ENCODE data around the gene RAB42. TPM values are rescaled to one million over a fixed set of nuclear protein-coding genes. Genes with fewer than 3 reads are reported as not detected.
"Not testable (repeated sequence)": the region's sequence is repeated elsewhere in the genome, so short reads cannot be mapped to it uniquely, and the experiment has no call there.

The RAB42 gene
- total and polyA plus RNA-seq, 3 experiments from 2014 or later: 0.35 to 0.47 TPM; not detected in 1

DNA sequence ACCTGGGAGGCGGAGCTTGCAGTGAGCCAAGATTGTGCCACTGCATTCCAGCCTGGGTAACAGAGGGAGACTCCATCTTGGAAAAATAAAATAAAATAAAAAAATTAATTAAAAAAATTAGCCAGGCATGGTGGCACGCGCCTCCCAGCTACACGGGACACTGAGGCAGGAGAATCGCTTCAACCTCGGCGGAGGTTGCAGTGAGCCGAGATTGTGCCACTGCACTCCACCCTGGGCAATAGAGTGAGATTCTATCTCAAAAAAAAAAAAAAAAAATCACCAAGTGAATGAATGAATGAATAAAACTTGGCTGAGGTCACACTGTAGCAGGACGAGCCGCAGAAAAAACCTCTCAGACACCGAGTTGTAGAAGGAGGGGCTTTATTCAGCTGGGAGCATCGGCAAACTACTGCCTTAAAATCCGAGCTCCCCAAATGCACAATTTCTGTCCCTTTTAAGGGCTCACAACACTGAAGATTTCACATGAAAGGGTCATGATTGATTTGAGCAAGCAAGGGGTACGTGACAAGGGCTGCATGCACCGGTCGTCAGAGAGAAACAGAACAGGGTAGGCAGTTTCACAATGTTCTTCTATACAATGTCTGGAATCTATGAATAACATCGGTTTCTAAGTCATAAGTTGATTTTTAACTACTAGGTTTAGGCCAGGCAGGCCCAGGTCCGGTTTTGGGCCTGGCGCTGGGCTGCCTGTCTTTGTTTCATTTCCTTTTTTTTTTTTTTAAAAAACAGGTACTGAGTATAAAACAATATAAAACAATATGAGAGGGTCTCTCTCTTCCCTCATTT is 5.3 kb upstream of the RAB42 start:
- CTCF ChIA-PET; POLR2A ChIA-PET; H3K4me3 ChIP-seq (ENCODE audit: low read length); H3K27ac Mint-ChIP-seq; H3K36me3 ChIP-seq (ENCODE audit: insufficient read depth, low read length); H3K27ac ChIP-seq (ENCODE audit: low read depth, low read length); H3K27me3 Mint-ChIP-seq; H3K4me3 Mint-ChIP-seq; H3K9me3 ChIP-seq (ENCODE audit: low read length); DNase-seq; H3K36me3 Mint-ChIP-seq; H3K27me3 ChIP-seq (ENCODE audit: insufficient read depth, low read length, poor library complexity, severe bottlenecking); H3K9me3 Mint-ChIP-seq; H3K4me1 ChIP-seq (ENCODE audit: insufficient read depth, low read length): not testable (repeated sequence)
- H3K4me1 Mint-ChIP-seq: peaks cover 9 to 14% (median 13%) of the 10 kb centered on the region in 3 donors

DNA sequence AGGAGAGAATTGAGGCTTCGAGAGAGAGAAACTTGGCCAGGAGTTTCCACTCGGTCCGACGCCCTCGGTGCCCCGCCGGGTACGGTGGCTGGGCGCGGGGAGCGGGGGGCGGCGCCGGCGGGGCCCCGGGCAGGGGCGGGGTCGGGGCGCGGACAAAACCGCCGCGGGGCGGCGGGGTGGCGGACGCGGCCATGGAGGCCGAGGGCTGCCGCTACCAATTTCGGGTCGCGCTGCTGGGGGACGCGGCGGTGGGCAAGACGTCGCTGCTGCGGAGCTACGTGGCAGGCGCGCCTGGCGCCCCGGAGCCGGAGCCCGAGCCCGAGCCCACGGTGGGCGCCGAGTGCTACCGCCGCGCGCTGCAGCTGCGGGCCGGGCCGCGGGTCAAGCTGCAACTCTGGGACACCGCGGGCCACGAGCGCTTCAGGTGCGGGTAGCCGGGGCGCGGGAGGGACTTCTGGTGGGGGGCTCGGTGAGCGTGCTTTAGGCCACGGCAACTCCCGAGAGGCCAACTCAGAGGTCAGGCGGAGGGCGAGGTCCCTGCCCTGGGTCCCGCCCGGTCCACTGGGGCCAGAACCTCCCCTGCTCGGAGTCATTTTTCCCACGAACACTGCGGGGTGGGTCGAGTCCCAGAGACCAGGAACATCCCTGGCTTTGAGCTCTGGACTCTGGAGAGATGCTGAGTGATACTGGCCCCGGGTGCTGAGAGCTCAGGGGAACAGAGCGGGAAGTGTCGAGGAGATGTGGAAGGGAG is 431 bp downstream of the RAB42 start:
- CTCF ChIA-PET: no interaction called here
- peaks cover 0 to 11% (median 5%) of the 10 kb centered on the region in 3 donors for H3K4me1 Mint-ChIP-seq
- H3K27ac ChIP-seq (ENCODE audit: low read depth, low read length): no peak overlapping the region

GRCh38 chr1:28593988-28594356 is 1.9 kb downstream of the RAB42 start:
- H3K27me3 ChIP-seq (ENCODE audit: insufficient read depth, low read length, poor library complexity, severe bottlenecking); H3K9me3 Mint-ChIP-seq; H3K4me3 ChIP-seq (ENCODE audit: low read length); H3K36me3 Mint-ChIP-seq; H3K27me3 Mint-ChIP-seq; H3K27ac Mint-ChIP-seq; CTCF ChIA-PET; POLR2A ChIA-PET; H3K36me3 ChIP-seq (ENCODE audit: insufficient read depth, low read length); H3K9me3 ChIP-seq (ENCODE audit: low read length); H3K4me1 ChIP-seq (ENCODE audit: insufficient read depth, low read length); H3K27ac ChIP-seq (ENCODE audit: low read depth, low read length); DNase-seq: not testable (repeated sequence)
- H3K4me1 Mint-ChIP-seq: peaks cover 0 to 11% (median 5%) of the 10 kb centered on the region in 3 donors
- peak overlapping the region in 1 of 7 donors; percentile 26 for H3K4me3 Mint-ChIP-seq

More for the DNA sequence above, 431 bp downstream of the RAB42 start:
- no peaks in the 10 kb centered on the region for H3K9me3 ChIP-seq (ENCODE audit: low read length)
- peak overlapping the region; percentile 61 to 91 (median 79) for H3K4me3 Mint-ChIP-seq
- H3K27ac Mint-ChIP-seq: peak overlapping the region in 2 of 8 donors; percentile 29 to 34
- H3K4me1 ChIP-seq (ENCODE audit: insufficient read depth, low read length): no peaks in the 10 kb centered on the region
- DNase-seq: peak in 1 of 5 donors; percentile 14
- H3K9me3 Mint-ChIP-seq: no peaks in the 10 kb centered on the region
- no peak overlapping the region for H3K4me3 ChIP-seq (ENCODE audit: low read length)
- peaks cover 5 to 8% of the 10 kb centered on the region in 2 donors for H3K27me3 Mint-ChIP-seq
- peaks cover 0 to 3% (median 0%) of the 10 kb centered on the region in 3 donors for H3K36me3 Mint-ChIP-seq
- peaks cover 4% of the 10 kb centered on the region for H3K27me3 ChIP-seq (ENCODE audit: insufficient read depth, low read length, poor library complexity, severe bottlenecking)
- H3K36me3 ChIP-seq (ENCODE audit: insufficient read depth, low read length): no peaks in the 10 kb centered on the region
- POLR2A ChIA-PET: interaction anchor here (0.5 to 1.3 kb wide), 3 partner anchors 11 to 205 kb away, joined by 3 to 4 read pairs (median 3); no protein-coding TSS in a partner anchor

GRCh38 chr1:28594686-28595411 is 2.8 kb downstream of the RAB42 start:
- POLR2A ChIA-PET; H3K27ac ChIP-seq (ENCODE audit: low read depth, low read length); CTCF ChIA-PET; H3K36me3 ChIP-seq (ENCODE audit: insufficient read depth, low read length); H3K4me1 ChIP-seq (ENCODE audit: insufficient read depth, low read length); H3K9me3 Mint-ChIP-seq; H3K9me3 ChIP-seq (ENCODE audit: low read length); H3K4me3 ChIP-seq (ENCODE audit: low read length); H3K27ac Mint-ChIP-seq; H3K27me3 Mint-ChIP-seq; H3K36me3 Mint-ChIP-seq; H3K27me3 ChIP-seq (ENCODE audit: insufficient read depth, low read length, poor library complexity, severe bottlenecking): not testable (repeated sequence)
- peak in 1 of 5 donors; percentile 17 for DNase-seq
- Mint-ChIP-seq H3K4me1 (peaks cover 0 to 11% (median 5%) of the 10 kb centered on the region in 3 donors), H3K4me3 (peak overlapping the region in 1 of 7 donors; percentile 72)

- ChIA-PET CTCF (no interaction called here), POLR2A (no interaction called here)
- Histone ChIP-seq H3K4me3 (ENCODE audit: low read length) (no peak overlapping the region), H3K9me3 (ENCODE audit: low read length) (no peaks in the 10 kb centered on the region), H3K4me1 (ENCODE audit: insufficient read depth, low read length) (no peaks in the 10 kb centered on the region), H3K27ac (ENCODE audit: low read depth, low read length) (no peak overlapping the region), H3K36me3 (ENCODE audit: insufficient read depth, low read length) (no peaks in the 10 kb centered on the region), H3K27me3 (ENCODE audit: insufficient read depth, low read length, poor library complexity, severe bottlenecking) (peaks cover 4% of the 10 kb centered on the region)
- Mint-ChIP-seq H3K4me1 (peaks cover 0 to 11% (median 5%) of the 10 kb centered on the region in 3 donors), H3K9me3 (no peaks in the 10 kb centered on the region), H3K27me3 (peaks cover 5 to 8% of the 10 kb centered on the region in 2 donors), H3K27ac (no peak overlapping the region), H3K36me3 (peaks cover 0 to 8% (median 6%) of the 10 kb centered on the region in 3 donors), H3K4me3 (peak overlapping the region in 1 of 7 donors; percentile 72)
- DNase-seq: peak in 1 of 5 donors; percentile 25
Measured at GRCh38 chr1:28595412-28596191, 3.5 kb downstream of the RAB42 start.

DNA sequence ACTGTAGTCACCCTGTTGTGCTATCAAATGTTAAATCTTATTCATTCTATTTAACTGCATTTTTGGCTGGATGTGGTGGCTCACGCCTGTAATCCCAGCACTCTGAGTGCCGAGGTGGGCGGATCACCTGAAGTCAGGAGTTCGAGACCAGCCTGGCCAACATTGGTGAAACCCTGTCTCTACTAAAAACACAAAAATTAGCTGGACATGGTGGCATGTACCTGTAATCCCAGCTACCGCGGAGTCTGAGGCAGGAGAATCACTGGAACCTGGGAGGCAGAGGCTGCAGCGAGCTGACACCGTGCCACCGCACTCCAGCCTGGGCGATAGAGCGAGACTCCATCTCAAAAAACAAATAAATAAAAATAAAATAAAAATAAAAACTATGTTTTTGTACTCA is 4.2 kb downstream of the RAB42 start:
- H3K4me1 ChIP-seq (ENCODE audit: insufficient read depth, low read length); H3K27ac ChIP-seq (ENCODE audit: low read depth, low read length); H3K36me3 Mint-ChIP-seq; H3K9me3 ChIP-seq (ENCODE audit: low read length); CTCF ChIA-PET; H3K4me3 ChIP-seq (ENCODE audit: low read length); H3K9me3 Mint-ChIP-seq; POLR2A ChIA-PET; H3K27me3 Mint-ChIP-seq; H3K27me3 ChIP-seq (ENCODE audit: insufficient read depth, low read length, poor library complexity, severe bottlenecking); H3K36me3 ChIP-seq (ENCODE audit: insufficient read depth, low read length); H3K4me3 Mint-ChIP-seq: not testable (repeated sequence)
- H3K4me1 Mint-ChIP-seq: peaks cover 0 to 11% (median 5%) of the 10 kb centered on the region in 3 donors
- peak overlapping the region in 1 of 8 donors; percentile 32 for H3K27ac Mint-ChIP-seq
- DNase-seq: peak in 1 of 5 donors; percentile 17

- Mint-ChIP-seq H3K9me3 (no peaks in the 10 kb centered on the region), H3K4me1 (no peaks in the 10 kb centered on the region), H3K4me3 (no peak overlapping the region), H3K36me3 (peaks cover 4 to 54% (median 11%) of the 10 kb centered on the region in 3 donors), H3K27me3 (no peaks in the 10 kb centered on the region), H3K27ac (peak overlapping the region in 2 of 8 donors; percentile 50 to 59)
- Histone ChIP-seq H3K27ac (ENCODE audit: low read depth, low read length) (no peak overlapping the region), H3K4me3 (ENCODE audit: low read length) (no peak overlapping the region), H3K36me3 (ENCODE audit: insufficient read depth, low read length) (peaks cover 24% of the 10 kb centered on the region), H3K27me3 (ENCODE audit: insufficient read depth, low read length, poor library complexity, severe bottlenecking) (no peaks in the 10 kb centered on the region), H3K4me1 (ENCODE audit: insufficient read depth, low read length) (no peaks in the 10 kb centered on the region), H3K9me3 (ENCODE audit: low read length) (no peaks in the 10 kb centered on the region)
- ChIA-PET POLR2A (no interaction called here), CTCF (no interaction called here)
- no peak for DNase-seq
Measured at GRCh38 chr1:28601696-28602095, 9.6 kb downstream of the RAB42 start.
